Measurements from ENCODE around the gene ITPR2.
"Not testable (repeated sequence)": the region's sequence is repeated elsewhere in the genome, so short reads cannot be mapped to it uniquely, and the experiment has no call there.

Gene ITPR2

GRCh38 chr12:26755362-26755761 lies 77.6 kb downstream of the ITPR2 start:
- not testable (repeated sequence) for DNase-seq (ENCODE audit: low spot score)

GRCh38 chr12:26754148-26754547 lies 78.8 kb downstream of the ITPR2 start:
- no peak for DNase-seq (ENCODE audit: low spot score)

GRCh38 chr12:26751179-26751578 lies 81.8 kb downstream of the ITPR2 start:
- no peak for DNase-seq (ENCODE audit: low spot score)

- DNase-seq (ENCODE audit: low spot score): no peak
These were observed 82.3 kb downstream of the ITPR2 start for GRCh38 chr12:26750531-26751175.

- DNase-seq (ENCODE audit: low spot score): no peak
These were observed 83.2 kb downstream of the ITPR2 start for GRCh38 chr12:26749781-26750180.

- DNase-seq (ENCODE audit: low spot score): no peak
These were observed 84.1 kb downstream of the ITPR2 start for GRCh38 chr12:26748741-26749431.

- no peak for DNase-seq (ENCODE audit: low spot score)
These were observed 84.6 kb downstream of the ITPR2 start for GRCh38 chr12:26748412-26748740.

GRCh38 chr12:26746121-26746714 lies 86.8 kb downstream of the ITPR2 start:
- DNase-seq (ENCODE audit: low spot score): no peak

- DNase-seq (ENCODE audit: low spot score): no peak
These were observed 88.1 kb downstream of the ITPR2 start for GRCh38 chr12:26744697-26745440.

GRCh38 chr12:26744042-26744626 lies 88.9 kb downstream of the ITPR2 start:
- DNase-seq (ENCODE audit: low spot score): no peak

- no peak for DNase-seq (ENCODE audit: low spot score)
These were observed 91.3 kb downstream of the ITPR2 start for GRCh38 chr12:26741584-26742227.

GRCh38 chr12:26740991-26741390 lies 92.0 kb downstream of the ITPR2 start:
- no peak for DNase-seq (ENCODE audit: low spot score)

GRCh38 chr12:26740348-26740747 lies 92.6 kb downstream of the ITPR2 start:
- no peak for DNase-seq (ENCODE audit: low spot score)

GRCh38 chr12:26737487-26738030 lies 95.4 kb downstream of the ITPR2 start:
- DNase-seq (ENCODE audit: low spot score): no peak

- DNase-seq (ENCODE audit: low spot score): no peak
These were observed 96.2 kb downstream of the ITPR2 start for GRCh38 chr12:26736563-26737486.

GRCh38 chr12:26735249-26735639 lies 97.8 kb downstream of the ITPR2 start:
- no peak for DNase-seq (ENCODE audit: low spot score)

GRCh38 chr12:26734510-26735248 lies 98.3 kb downstream of the ITPR2 start:
- DNase-seq (ENCODE audit: low spot score): no peak

GRCh38 chr12:26732005-26732908 lies 100.7 kb downstream of the ITPR2 start:
- DNase-seq (ENCODE audit: low spot score): no peak

Data from HuH-7 (cell line).